HK-2 (cell line): ENCODE measurements around the gene GALNT2.

Experiments used
- DNase-seq: peaks from one replicate; pipeline ENCODE4 v3.0.0-alpha.2; 2018; ENCODE audit not compliant: unreplicated experiment

GALNT2 gene

GRCh38 chr1:230321341-230321740, 254.3 kb downstream of the GALNT2 start:
- DNase-seq, result no peak

DNA sequence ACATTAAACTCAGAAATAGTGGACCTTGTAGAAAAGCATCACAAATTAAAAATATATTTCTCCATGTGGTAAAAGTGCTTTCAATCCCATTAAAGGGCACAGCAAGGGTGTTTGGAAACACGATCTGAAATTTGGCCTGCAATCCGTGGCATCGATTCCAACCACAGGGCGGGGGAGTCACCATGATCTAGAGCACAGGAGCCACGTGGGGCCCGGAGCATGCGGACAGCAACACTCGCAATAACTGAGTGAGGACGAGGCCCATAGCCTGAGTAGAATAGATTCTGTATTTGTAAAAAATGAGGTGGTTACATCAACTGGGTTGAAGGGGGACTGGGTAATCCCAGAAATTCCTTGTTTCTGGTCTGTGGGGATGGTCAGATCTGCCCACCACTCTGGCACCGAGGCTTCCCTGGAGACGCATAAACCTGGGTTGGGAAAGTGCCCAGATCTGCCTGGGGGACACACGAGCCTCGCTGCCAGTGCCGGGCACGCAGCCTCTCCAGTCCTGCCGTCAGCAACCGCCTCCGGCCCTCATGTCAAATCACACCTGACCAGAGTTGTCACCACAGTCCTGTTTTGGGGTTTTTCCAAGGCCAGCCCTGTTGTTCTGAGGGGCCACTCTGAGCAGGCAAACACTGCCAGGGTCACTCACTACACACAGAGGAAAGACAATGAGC, 254.8 kb downstream of the GALNT2 start:
- no peak for DNase-seq

DNA sequence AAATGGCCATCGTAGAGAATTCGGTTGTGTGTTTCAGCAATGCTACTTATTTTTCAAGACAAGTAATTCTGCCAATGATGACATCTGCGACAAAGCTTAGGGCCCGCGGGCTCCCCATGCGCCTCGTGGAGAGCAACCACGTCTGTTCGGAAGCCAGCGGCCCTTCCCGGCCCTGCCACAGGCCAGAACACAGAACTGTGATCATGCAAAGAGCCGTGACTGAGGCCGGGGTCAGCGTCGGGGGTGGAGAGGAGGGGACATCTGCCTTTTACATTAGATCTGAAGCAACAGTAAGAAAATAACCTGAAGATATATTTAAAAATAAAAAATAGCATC, 255.4 kb downstream of the GALNT2 start:
- no peak for DNase-seq

- no peak for DNase-seq
Measured at GRCh38 chr1:230322967-230323547, 256.0 kb downstream of the GALNT2 start.

DNA sequence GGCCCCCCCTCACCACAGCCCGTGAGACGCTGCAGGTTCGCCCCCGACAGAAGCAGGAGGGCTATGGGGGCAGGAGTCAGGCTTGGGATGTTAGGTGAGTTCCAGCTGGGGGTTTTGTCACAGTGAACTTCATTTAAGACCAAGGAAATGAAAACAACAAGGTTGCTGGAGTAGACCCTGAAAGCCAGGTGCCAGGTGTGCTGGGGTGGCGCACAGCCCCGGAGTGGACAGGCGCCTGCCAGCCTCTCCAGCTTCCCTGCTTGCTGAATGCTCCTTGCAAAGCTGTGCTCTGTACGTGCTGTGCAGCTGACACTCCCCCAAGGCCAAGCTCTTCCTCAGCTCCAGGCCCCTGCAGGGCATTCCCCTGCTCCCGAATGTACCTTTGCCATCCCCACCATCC, 256.6 kb downstream of the GALNT2 start:
- no peak for DNase-seq

GRCh38 chr1:230326971-230327891, 260.2 kb downstream of the GALNT2 start:
- no peak for DNase-seq

- peak; percentile 73 for DNase-seq
Measured at GRCh38 chr1:230327892-230328284, 260.9 kb downstream of the GALNT2 start.

GRCh38 chr1:230328342-230329015, 261.4 kb downstream of the GALNT2 start:
- DNase-seq, result peak; percentile 25

- DNase-seq, result no peak
Measured at GRCh38 chr1:230330157-230330556, 263.1 kb downstream of the GALNT2 start.
